B cell (primary cell): Measurements from ENCODE around the gene RAB41.

Source experiments
- EZH2 ChIP-seq: IDR thresholded peaks from 2 replicates; pipeline ENCODE4 v1.6.1; 2012; ENCODE audit warnings: borderline replicate concordance, low read depth, mild to moderate bottlenecking, moderate library complexity, low read length; ENCODE audit not compliant: insufficient read depth, poor library complexity, severe bottlenecking
- TF ChIP-seq, protein P1 (sequence below): fragments of 200-600 bp; IDR thresholded peaks from one replicate; pipeline ENCODE4 v1.8.0; 2022; ENCODE audit warnings: antibody characterized with exemption, mild to moderate bottlenecking

DNA sequence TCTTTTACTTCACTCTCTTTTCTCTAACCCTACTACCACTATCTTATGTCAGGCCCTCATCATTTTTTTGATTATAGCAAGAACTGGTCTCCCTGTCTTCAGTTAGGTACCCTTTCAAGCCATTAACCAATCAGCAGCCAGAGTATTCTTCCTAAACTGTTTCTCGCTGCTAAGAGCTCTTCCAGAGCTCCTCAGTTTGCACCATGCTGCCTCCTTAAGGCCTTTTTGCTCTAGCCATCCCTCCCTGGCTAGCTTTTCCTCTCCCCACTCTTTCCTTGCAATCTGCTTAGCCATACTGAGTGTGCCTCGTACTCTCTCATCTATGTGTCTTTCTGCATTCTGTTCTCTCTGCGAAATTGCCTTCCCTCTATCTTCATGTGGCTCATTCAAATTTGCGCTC, 40.8 kb downstream of the RAB41 start:
- TF ChIP-seq, protein P1, sequence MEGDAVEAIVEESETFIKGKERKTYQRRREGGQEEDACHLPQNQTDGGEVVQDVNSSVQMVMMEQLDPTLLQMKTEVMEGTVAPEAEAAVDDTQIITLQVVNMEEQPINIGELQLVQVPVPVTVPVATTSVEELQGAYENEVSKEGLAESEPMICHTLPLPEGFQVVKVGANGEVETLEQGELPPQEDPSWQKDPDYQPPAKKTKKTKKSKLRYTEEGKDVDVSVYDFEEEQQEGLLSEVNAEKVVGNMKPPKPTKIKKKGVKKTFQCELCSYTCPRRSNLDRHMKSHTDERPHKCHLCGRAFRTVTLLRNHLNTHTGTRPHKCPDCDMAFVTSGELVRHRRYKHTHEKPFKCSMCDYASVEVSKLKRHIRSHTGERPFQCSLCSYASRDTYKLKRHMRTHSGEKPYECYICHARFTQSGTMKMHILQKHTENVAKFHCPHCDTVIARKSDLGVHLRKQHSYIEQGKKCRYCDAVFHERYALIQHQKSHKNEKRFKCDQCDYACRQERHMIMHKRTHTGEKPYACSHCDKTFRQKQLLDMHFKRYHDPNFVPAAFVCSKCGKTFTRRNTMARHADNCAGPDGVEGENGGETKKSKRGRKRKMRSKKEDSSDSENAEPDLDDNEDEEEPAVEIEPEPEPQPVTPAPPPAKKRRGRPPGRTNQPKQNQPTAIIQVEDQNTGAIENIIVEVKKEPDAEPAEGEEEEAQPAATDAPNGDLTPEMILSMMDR, result no peak
- TF ChIP-seq EZH2, result no peak
